GM12873 (cell line): ENCODE results near the gene UQCRH.

Source experiments
- TF ChIP-seq, protein P1 (sequence below): IDR thresholded peaks from 2 replicates; pipeline ENCODE4 v1.5.1; 2012; ENCODE audit warnings: low read depth, mild to moderate bottlenecking, moderate library complexity, low read length, control low read depth; ENCODE audit not compliant: insufficient read depth; ENCODE audit errors: missing control alignments

Gene UQCRH

DNA sequence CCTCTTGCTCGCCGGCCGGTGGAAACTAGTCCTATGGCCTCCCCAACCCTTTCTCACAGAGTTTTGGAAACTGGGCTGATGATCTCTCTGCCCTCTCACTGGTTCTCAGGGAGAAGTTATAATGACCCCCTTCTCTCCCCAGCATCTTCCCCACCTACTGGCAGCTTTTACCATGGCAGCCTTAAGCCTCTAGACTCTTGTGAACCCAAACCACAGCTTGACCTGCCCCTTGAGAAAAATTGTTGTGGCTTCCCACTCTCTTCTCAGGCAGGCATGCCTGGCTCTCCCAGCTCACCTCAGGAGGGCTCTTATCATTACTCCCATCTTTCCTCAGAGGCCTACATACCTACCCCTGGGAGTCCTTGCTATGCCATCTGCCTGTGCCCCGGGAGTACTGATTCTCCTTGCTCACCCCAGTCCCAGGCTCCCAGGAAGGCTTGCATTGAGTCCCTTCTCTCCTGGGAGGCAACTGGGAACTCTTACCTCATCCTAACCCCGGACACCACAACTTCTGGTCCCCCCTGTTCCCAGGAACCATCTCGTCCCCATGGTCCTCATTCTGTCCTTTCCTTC, 38.7 kb downstream of the UQCRH start:
- TF ChIP-seq, protein P1, sequence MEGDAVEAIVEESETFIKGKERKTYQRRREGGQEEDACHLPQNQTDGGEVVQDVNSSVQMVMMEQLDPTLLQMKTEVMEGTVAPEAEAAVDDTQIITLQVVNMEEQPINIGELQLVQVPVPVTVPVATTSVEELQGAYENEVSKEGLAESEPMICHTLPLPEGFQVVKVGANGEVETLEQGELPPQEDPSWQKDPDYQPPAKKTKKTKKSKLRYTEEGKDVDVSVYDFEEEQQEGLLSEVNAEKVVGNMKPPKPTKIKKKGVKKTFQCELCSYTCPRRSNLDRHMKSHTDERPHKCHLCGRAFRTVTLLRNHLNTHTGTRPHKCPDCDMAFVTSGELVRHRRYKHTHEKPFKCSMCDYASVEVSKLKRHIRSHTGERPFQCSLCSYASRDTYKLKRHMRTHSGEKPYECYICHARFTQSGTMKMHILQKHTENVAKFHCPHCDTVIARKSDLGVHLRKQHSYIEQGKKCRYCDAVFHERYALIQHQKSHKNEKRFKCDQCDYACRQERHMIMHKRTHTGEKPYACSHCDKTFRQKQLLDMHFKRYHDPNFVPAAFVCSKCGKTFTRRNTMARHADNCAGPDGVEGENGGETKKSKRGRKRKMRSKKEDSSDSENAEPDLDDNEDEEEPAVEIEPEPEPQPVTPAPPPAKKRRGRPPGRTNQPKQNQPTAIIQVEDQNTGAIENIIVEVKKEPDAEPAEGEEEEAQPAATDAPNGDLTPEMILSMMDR = peak; percentile 62

GRCh38 chr1:46342677-46343350, 39.3 kb downstream of the UQCRH start:
- TF ChIP-seq, protein P1 = no peak

GRCh38 chr1:46343351-46343695, 39.8 kb downstream of the UQCRH start:
- TF ChIP-seq, protein P1 = no peak

DNA sequence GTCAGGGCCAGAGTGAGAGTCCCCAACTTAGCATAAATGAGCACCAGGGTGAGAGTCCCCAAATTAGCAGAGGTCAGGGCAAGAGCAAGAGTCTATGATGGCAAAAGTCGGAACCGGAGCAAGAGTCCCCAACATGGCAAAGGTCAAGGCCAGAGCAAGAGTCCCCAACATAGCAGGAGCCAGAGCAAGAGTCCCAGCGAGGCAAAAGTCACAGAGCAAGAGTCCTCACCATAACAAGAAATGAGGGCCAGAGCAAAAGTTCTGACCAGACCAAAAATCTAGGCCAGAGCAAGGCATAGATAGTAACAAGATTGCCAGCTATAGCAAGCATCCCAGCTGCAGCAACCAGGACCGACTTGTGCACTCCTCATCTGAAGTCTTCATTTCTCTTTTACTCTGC, 40.2 kb downstream of the UQCRH start:
- TF ChIP-seq, protein P1 = no peak

DNA sequence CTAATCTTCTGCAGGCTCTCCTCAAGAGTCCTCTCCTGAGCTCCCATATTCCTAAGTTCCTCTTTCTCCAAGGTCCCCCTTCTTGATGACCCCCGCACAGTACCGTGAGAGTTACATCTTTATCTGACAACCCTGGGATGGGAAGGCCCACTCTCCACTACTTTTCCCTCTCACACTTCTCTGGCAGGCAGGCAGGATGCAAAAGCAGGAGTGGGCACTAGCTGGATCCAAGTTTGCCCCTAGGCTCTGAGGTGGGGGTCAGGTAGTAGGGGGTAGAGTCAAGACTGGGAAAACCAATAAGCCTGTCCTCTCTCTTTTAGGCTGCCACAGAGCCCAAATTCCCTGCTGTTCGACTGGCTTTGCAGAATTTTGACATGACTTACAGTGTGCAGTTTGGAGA, 41.0 kb downstream of the UQCRH start:
- TF ChIP-seq, protein P1 = no peak

DNA sequence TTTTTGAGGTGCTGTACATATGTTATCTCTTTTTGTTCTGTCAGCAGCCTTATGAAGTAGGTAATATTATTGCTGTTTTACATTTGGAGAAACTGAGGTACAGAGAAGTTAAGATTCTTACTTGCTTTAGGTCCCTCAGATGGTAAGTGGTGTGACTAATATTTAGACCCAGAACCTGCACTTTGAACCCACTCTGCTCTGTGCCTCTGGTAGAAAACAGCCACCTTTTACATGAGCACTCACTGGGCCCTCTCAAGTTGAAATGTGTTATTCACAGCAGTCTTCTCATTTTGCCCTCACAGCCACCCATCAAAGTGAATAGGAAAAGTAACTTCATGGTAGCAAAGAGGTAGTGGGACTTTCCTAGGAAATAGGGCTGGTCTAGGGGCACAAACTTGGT, 41.8 kb downstream of the UQCRH start:
- TF ChIP-seq, protein P1 = no peak

GRCh38 chr1:46352363-46352762, 48.9 kb downstream of the UQCRH start:
- TF ChIP-seq, protein P1 = no peak
